Measurements from ENCODE around the gene MARCHF10. TPM values are rescaled to one million over a fixed set of nuclear protein-coding genes. Genes with fewer than 3 reads are reported as not detected.

MARCHF10 gene
- total RNA-seq, 4 donors from 2014 or later = 0.29 to 0.81 TPM; not detected in 2

GRCh38 chr17:62663304-62663703, 144.8 kb downstream of the MARCHF10 start:
- TF ChIP-seq POLR2A (IDR thresholded peaks at IDR 0.05) (no peak), CTCF (IDR thresholded peaks at IDR 0.05) (no peak)
- Histone ChIP-seq H3K27me3 (no peaks in the 10 kb centered on the region), H3K4me3 (replicated peaks in 1 of 3) (no peak overlapping the region), H3K9me3 (no peaks in the 10 kb centered on the region), H3K4me1 (no peaks in the 10 kb centered on the region), H3K27ac (no peak overlapping the region), H3K36me3 (no peaks in the 10 kb centered on the region)
- 87% methylated on average over 6 of the region's 6 CpGs for WGBS, 2 donors
- intact Hi-C loops (cut with DNase I) = no loop called here
- DNase-seq = no peak

GRCh38 chr17:62662855-62663254, 145.3 kb downstream of the MARCHF10 start:
- WGBS, 2 donors = 89 to 90% methylated on average over 6 of the region's 6 CpGs

GRCh38 chr17:62661337-62661736, 146.8 kb downstream of the MARCHF10 start:
- Histone ChIP-seq H3K4me3 (replicated peaks in 1 of 3) (no peak overlapping the region), H3K27me3 (no peaks in the 10 kb centered on the region), H3K36me3 (no peaks in the 10 kb centered on the region), H3K9me3 (no peaks in the 10 kb centered on the region), H3K4me1 (no peaks in the 10 kb centered on the region), H3K27ac (no peak overlapping the region)
- no peak for DNase-seq
- TF ChIP-seq POLR2A (IDR thresholded peaks at IDR 0.05) (no peak), CTCF (IDR thresholded peaks at IDR 0.05) (no peak)
- WGBS, 2 donors = 96 to 100% methylated on average over 1 of the region's 1 CpG
- intact Hi-C loops (cut with DNase I) = no loop called here

More at GRCh38 chr17:62662855-62663254, 145.3 kb downstream of the MARCHF10 start:
- Histone ChIP-seq H3K27me3 (no peaks in the 10 kb centered on the region), H3K4me1 (no peaks in the 10 kb centered on the region), H3K9me3 (no peaks in the 10 kb centered on the region), H3K27ac (no peak overlapping the region), H3K4me3 (replicated peaks in 1 of 3) (no peak overlapping the region), H3K36me3 (no peaks in the 10 kb centered on the region)
- DNase-seq = no peak
- intact Hi-C loops (cut with DNase I) = no loop called here
- no peak for TF ChIP-seq POLR2A (IDR thresholded peaks at IDR 0.05)
- TF ChIP-seq CTCF (IDR thresholded peaks at IDR 0.05) = no peak

GRCh38 chr17:62660629-62661118, 147.4 kb downstream of the MARCHF10 start:
- H3K27me3 ChIP-seq = no peaks in the 10 kb centered on the region
- H3K9me3 ChIP-seq = no peaks in the 10 kb centered on the region
- no peaks in the 10 kb centered on the region for H3K36me3 ChIP-seq
- 95 to 98% methylated on average over 2 of the region's 2 CpGs for WGBS, 2 donors
- intact Hi-C loops (cut with DNase I) = no loop called here
- no peak overlapping the region for H3K4me3 ChIP-seq (replicated peaks in 1 of 3)
- H3K4me1 ChIP-seq = no peaks in the 10 kb centered on the region
- DNase-seq = no peak
- TF ChIP-seq CTCF (IDR thresholded peaks at IDR 0.05) (no peak), POLR2A (IDR thresholded peaks at IDR 0.05) (no peak)
- H3K27ac ChIP-seq = no peak overlapping the region

- Histone ChIP-seq H3K36me3 (no peaks in the 10 kb centered on the region), H3K9me3 (no peaks in the 10 kb centered on the region), H3K4me1 (peaks cover 2 to 8% of the 10 kb centered on the region in 2 donors), H3K27ac (no peak overlapping the region), H3K27me3 (no peaks in the 10 kb centered on the region), H3K4me3 (replicated peaks in 1 of 3) (no peak overlapping the region)
- 67 to 80% methylated on average over 15 of the region's 15 CpGs for WGBS, 2 donors
- DNase-seq = no peak
- intact Hi-C loops (cut with DNase I) = no loop called here
- TF ChIP-seq CTCF (IDR thresholded peaks at IDR 0.05) = no peak
- no peak for TF ChIP-seq POLR2A (IDR thresholded peaks at IDR 0.05)
Measured at GRCh38 chr17:62658136-62658920, 149.8 kb downstream of the MARCHF10 start.
